NCI-H1092 (cell line): ENCODE data around the gene POLN.
"Not testable (repeated sequence)": the region's sequence is repeated elsewhere in the genome, so short reads cannot be mapped to it uniquely, and the experiment has no call there.

ENCODE experiments used
- DNase-seq: peaks from one replicate; lab custom pipeline; 2025; lab: John Stamatoyannopoulos, UW

The POLN gene

DNA sequence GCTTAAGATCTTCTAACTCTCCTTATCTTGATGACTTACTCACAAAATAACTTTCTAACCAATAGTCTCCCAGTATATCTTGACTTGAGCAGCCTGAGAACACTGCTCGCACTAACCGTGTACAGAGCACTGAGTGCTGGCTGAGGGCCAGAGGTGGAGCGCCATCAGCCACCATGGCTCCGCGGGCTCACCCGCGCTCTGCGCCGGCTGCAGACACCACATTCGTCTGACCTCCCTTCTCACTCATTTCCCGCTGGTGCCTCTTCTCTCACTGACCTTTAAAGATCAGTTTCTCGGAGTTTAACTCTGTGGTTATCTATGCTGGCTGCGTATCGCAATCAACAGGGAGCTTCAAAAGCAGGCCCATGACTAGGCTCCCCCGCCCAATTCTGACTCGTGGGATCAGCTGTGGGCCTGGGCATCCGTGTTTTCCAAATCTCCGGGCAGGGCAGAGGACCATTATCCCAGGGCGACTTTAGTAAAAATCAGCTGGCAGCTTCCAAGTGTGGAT, 78.6 kb downstream of the POLN start:
- DNase-seq = no peak

DNA sequence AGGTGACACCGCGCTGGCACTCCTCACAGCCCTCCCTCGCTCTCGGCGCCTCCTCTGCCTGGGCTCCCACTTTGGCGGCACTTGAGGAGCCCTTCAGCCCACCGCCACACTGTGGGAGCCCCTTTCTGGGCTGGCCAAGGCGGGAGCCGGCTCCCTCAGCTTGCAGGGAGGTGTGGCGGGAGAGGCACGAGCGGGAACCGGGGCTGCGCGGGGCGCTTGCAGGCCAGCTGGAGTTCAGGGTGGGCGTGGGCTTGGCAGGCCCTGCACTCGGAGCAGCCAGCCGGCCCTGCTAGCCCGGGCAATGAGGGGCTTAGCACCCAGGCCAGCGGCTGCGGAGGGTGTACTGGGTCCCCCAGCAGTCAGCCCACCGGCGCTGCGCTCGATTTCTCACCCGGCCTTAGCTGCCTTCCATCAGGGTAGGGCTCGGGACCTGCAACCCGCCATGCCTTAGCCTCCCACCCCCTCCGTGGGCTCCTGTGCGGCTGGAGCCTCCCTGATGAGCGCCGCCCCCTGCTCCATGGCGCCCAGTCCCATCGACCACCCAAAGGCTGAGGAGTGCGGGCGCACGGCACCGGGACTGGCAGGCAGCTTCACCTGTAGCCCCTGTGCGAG, 80.7 kb downstream of the POLN start:
- not testable (repeated sequence) for DNase-seq

DNA sequence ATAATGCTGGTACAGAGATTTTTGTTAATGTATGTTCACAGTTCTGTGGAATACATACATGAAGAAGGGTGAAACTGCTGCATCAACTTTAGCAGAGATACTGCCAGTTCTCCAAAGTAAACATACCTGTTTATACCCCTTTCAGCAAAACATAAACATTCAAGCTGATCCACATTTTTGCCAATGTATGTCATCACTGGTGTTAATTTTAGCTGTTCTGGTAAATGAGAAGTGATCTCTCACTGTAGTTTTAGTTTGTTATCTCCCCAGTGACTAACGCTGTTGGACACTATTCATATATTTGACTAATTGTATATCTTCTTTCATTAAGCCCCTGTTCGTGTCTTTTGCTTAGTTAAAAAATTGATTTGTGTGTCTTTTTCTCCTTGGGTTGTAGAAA, 82.0 kb downstream of the POLN start:
- DNase-seq = no peak

DNA sequence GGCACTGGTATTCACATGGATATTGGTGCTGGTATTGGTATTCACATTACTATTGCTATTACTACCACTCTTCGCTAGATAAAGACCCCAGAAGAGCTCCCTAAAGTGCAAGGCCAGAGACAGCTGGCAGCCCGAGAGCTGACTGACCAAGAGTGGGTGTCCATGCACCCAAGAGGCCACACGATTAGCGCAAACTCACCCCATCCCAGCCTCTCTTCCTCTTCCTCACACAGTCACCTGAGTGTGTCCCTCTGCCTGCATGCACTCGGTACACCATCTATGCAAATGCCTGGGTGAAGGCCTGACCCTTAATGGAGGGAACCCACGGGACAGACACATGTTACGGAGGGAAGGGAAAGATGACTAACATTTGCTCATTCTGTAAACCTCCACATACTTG, 86.7 kb downstream of the POLN start:
- DNase-seq = no peak

DNA sequence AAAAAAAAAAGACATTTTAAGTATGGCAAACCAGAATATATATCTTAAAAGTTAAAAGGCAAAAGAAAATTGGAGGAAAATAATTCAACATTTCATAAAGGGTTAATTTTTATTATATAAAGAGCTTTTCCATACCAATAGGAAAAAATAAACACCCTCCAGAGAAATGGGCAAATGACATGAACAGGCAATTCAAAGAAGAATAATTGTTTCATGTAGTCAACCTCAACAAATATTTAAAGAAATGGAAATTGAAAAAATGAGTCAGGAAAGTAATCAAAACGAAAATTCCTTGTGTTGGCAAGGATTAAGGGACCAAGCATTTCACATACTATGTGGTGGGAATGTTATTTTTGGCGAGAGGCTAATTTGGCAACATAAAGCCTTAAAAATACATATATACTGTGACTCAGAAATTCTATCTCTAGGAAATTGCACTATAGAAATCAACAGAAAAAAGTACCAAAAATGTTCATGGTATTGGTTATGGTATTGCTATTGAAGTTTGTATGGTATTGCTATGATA, 87.6 kb downstream of the POLN start:
- DNase-seq = no peak

DNA sequence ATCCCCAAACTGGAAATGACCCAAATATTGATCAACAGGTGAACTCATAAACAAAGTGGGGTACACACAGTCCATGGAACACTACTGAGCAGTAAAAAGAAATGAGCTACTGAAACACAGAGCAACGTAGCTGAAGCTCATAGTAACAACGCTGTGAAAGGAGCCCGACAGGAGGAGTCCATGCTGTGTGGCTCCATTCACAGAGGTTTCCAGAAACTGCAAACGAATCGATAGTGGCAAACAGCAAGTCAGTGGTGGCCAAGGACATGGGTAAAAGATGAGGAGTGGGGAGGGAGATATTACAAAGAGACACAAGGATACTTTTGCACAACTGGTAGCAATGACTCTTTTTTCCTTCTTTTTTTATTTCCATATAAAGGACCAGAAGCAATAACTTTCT, 90.4 kb downstream of the POLN start:
- DNase-seq = no peak

DNA sequence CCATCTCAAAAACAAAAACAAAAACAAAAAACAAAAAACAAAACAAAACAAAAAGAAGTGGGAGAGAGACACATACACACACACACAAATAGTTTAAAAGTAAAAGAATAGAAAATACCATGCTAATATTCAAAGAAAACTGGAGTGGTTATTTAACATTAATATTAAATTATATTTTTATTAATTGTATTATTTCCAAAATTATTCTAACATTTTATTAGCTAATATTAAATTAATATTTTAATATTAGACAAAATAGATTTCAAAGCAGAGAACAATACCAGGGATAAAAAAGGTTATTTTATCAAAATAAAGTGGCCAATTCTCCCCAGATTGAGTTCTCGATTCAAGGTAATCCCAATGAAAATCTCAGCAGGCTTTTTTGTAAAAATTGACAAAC, 91.8 kb downstream of the POLN start:
- DNase-seq = no peak

DNA sequence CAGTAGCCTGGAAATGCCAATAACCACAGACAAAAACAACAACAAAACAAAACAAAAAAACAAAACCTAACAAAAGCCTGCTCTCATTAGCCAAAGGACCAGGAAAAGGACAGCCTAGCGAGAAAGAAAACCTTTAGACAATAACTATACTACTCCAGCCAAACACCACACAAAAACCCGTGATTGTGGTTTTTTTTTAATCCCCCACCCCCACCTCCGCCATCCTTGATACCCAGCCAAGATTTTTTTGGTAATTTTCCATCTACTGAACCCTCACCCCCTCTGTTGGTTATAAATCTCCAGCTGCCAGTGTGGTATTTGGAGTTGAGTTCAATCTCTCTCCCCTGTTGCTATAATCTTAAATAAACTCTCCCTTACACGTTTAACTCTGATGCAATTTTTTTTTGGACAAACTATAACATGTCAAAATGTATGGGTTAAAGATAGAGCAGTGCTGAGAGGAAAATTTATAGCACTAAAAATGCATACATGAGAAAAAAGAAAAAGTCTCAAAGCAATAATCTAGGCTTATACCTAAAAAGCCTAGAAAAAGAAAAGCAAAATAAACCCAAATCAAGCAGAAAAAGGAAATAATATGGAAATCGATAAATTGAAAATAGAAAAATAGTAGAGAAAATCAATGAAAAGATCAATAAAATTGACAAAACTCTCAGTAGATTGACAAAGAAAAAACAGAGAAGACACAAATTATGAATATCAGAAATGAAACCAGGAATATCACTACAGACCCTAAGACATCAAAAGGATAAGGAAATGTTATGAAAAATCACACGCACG, 99.1 kb downstream of the POLN start:
- no peak for DNase-seq

DNA sequence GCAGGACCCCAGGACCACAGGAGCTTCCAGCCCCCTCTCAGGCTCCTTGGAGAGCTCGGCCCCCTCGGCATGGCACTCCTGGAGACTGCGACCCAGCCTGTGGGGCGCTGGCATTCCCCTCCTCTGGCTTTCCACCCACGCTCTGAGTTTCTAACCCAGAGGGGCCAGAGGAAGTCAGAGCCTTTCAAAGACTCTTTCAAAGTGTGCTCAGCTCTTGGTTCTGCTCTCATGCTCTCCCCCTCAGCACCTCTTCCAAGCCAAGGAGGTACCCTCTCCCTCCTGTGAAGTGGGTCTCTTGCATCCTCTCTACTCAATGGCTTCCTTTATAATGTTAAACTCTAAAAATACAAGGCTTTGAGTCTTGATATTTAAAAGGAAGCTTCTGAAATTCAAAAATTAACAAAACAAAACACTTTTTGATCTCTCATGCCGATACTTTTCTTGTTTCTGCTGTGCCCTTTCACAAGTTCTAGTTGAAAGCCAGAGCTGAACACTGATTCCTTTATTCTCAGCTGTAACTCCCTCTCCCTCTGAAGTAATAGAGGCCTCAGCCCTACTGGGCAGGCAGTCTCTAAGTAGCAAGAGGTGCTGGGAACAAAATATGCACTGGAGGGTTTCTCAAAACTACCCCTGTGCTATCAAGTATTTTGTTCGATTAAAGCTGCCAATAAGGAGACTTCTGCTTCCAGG, 100.0 kb downstream of the POLN start:
- no peak for DNase-seq

DNA sequence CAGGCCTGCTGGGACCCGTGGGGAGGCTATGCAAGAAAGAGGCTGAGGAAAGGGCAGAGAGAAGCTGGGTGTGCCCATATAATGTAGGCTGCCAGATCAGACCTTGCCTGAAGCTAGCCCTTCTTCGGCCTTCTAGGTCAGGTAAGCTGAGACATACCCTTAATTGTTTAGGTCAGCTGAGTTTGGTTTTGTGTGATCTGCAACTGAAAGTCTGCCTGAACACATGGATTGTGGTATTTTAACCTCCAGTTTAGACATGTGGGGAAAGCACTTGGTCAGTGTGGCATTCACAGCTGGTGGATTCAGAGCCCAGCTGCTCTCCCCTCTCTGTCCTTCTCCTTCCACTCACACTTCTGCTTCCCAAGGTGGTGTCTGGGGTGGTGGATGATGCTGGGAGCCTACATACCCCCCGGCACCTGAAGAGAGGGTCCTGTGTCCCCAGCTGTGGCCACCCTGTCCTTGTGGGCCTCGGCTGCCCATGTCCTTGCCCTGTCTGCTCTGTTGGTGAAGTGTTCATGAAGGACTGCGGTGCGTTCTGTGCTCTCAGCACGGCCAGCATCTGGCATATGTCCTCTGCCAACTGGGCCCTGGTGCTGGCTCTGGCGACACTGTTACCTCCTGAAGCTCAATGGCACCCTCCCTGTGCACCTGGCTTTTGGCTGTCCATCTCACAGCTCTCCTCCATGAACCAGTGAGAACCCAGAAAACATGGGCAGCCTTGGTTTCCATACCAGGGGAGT, 100.7 kb downstream of the POLN start:
- no peak for DNase-seq

DNA sequence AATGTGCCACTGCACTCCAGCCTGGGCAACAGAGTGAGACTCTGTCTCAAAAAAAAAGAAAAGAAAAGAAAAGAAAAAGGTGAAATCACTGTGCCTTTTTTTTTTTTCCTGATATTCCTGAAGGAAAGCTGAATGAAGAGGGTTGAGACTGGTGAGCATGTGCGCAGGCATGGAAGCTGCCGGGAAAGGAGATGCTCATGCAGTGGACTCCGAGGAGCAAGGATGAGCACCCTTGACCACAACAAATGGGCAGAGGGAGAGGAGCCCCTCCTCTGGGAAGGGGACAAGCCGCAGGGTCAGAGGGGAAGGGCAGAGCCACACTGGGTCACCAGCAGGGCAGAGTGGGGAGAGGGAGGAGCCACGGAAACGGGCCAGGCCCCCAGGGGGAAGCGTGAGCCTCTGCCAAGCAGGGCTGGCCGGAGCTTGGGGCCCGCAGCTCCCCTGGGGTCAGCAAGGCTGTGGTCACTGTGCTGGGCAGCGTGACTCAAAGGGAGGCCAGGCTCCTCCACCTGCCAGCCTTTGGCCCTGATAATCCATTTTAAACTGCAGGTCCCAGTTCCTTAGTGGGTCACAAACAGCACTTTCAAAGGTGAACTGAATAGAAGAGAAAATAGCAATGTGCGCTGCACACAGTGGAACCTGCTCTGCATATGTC, 102.9 kb downstream of the POLN start:
- DNase-seq = no peak

DNA sequence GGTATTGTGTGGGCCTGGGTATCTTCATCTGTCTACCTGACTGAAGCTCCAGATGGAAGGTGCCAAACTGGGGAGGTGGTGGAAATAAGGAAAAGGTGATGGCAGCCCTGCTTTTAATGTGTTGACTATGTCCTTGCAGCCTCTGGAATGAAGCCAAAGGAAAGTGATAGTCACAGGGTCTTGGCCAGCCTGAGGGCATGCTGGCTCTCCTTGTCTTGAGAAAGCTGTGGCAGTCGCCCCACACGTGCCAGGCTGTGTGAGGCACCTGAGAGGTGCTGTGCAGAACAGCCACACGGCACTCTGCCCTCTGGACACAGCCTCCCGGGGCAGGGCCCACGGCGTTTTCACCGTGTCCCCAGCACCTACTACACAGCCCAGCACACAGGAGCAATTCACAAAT, 105.2 kb downstream of the POLN start:
- no peak for DNase-seq

DNA sequence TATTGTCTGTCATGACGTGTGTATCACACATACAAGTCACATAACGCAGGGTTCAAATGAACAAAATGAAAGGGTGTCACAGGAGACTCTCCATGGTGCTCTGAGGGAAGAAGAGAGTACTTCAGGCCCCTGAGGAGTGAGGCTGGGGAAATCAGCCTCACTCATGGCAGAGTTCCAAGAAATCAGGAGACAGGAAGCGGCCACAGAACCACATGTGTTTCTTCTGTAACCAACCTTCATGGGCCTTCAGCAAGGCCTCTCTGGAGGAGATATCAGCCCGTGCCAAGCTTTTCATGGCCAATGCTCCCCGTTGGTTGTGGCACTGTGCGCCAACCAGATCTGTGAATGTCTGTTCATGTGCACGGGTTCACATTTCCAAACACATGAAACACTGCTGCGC, 106.8 kb downstream of the POLN start:
- no peak for DNase-seq

DNA sequence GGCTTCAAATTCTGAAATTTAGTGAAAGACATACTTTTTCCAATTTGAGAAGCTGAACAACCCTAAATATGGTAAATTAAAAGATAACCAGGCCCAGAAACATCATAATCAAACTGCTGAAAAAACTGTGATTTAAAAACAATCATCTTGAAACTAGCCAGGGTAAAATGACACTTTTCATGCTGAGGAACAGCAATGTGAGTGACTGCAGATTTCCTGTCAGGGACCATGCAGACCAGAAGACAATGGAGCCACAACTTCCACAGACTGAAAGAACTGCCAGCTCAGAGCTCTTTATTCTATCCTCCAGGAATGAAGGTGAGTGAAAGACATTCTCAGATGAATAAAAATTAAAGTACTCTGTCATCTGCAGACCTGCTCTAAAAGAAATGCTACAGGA, 109.5 kb downstream of the POLN start:
- DNase-seq = no peak

DNA sequence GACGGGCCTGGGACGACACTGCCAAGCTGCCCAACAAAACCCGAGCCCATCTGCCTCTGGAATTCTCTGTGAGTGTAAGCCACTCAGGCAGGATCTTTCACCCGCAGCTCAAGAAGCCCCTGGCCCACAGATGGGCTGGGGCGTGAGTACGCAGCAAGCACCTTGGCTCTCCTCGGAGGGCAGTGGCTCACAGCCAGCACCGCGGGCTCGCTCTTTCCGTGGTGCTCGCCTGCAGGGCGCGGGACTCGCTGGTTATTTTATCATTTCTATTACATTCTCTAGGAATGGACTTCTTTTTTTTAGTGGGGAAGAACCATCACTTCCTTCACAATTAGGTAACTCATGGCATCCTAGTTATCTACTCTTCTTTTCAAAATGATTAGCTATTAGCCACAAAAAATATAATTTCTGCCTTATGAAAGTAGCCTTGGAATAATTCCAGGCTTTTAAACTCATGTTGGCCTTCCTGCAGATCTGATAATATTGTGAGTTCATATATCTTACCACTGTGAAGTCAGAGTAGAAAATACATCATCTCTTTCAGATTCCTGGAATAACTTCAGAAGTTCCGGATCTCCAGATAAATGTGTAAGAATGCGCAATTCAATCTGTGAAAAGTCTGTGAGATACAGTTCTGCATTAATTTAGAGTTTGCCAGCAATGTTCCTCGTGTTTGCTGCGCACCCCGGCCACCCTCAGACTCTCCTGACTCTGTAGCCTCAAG, 114.2 kb downstream of the POLN start:
- no peak for DNase-seq

DNA sequence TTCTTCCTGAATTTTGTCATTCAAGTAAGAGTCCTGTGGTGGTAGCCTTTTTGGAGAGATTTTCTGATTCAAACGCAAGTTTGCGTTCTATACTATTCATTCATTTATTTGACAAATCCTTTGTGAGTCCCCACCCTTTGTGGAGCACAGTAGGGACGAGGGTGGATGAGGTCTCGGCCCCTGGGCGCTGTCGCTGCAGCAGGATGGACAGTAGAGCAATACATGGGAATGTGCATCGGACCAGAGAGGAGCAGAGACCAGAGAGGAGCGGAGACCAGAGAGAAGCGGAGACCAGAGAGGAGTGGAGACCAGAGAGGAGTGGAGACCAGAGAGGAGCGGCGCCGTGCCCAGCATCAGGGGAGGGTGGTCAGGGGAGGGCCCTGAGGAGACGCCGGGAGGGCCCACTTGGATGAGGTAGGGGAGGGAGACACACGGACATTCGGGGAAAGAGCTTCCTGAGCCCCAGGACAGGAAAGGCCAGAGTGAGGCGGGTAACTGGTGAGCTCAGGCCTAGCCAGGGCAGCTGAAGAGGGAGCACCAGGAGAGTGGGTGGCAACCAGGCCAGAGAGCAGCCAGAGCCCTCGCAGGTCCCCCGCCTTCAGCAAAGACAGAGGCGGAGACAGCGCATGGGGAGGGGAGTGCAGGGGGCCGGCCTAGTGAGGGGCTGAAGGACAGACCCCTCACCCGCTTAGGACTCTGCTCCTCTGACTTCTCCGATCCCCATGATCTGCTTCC, 115.4 kb downstream of the POLN start:
- no peak for DNase-seq

DNA sequence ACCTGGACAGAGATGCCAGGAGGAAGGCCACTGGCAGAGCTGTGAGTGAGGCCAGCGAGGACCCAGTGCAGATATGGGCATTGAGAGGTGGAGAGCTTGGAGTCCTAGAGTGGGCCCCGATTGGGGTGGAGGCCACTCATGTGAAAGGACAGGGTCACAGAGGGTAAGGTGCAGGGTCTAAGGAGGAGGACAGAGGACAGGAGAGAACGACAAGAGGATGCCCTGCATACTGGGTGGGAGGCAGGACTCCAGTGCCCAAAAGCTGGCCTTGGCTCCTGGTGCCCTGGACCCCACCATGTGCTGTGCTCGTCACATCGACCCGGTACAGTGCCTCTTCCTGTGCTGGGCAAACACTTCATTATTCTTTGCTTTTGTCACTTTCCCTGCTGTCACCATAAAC, 116.1 kb downstream of the POLN start:
- no peak for DNase-seq

DNA sequence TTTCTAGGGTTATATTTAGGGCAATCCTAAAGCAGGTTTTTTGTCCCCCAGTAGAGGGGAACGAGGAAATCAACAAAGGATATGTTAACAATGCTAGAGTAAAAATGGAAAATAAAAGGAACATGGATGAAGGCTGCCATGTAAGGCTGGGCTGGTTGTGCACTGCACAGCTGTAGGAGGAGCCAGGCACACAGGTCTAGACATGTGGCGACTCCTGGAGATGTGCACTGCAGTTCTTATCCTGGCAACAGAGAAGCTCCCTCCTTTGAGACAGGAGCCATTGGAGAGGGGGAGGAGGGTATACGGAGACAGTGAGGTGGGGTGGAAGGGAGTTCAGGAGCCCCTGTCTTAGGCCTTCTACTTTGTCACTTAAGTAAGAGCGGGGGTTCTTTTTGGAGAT, 116.9 kb downstream of the POLN start:
- DNase-seq = no peak

DNA sequence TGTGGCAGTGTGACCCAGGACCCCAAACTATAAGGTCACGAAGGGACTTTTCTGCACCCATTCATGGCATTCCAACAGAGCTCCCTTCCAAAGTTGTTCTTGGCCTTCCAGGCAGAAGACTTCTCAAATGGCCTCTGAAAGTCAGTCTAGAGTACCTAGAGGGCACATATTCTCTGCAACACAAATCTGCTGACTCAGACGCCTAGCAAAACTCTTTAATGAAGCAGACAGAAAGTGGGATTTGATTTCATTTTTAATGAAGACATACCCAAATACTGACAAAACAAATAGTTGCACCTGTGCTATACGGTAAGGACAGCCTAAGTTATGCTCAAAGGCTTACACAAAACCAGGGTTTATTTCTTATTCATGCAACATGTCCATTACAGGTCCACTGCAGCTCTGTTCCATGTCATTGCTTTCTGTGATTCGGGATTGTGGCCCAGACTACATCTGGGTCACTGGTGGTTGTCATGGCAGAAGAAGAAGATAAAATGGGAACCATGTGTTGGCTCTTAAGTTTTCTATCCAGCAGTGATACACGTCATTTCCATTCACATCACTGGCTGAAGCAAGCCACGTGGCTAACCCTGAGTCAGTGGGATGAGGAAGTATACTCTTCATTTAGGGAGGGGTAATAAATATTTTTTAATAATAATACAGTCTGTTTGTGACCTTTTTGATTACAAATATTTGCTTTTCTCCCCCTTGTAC, 125.1 kb downstream of the POLN start:
- DNase-seq = no peak

DNA sequence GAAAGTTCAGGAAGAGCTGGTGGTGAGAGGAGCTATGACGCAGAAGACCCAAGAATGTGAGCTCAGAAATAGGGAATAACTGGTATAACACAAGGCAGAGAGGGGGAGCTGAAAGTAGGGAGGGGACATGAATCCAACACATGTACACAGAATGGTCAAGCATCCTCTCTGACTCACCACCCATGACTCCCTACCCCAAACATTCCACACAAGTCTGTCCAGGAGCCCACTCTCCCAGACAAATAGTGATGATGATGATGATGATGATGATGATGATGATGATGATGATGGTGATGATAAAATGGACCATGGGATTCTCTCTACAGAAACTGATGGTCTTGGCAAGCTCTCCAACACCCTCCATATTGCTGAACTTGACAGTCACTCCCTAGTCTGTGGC, 136.4 kb downstream of the POLN start:
- DNase-seq = no peak
